Measurements from ENCODE around the gene BMP4.

DNA sequence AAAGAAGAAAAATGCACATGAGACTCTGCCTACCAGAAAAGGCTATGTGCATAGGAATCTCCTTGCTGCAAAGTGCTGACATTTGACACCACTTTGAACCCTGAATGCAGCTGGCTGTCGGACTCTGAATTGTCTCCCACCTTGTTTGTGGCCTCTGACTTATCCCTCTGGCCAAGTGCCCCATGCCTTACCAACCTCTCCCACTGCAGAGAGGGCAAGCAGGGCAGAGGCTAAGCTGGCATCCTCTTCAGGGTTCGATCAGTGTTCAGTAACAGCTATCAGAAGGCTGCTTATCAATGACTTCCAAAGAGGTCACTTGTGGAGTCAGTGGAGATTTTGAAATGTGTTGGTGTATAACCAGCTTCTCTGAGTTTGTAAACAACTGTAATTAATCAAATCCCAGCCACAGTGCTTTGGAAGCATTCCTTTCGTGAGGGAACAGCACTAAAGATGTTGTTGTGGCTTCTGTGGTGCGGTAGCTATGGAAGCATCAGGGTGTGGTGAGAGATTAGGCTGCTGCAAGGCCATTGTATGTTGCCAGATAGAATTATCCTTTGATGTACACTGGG is 22.6 kb upstream of the BMP4 start:
- TF ChIP-seq POLR2A (IDR thresholded peaks at IDR 0.05), result no peak
- TF ChIP-seq, protein P1, sequence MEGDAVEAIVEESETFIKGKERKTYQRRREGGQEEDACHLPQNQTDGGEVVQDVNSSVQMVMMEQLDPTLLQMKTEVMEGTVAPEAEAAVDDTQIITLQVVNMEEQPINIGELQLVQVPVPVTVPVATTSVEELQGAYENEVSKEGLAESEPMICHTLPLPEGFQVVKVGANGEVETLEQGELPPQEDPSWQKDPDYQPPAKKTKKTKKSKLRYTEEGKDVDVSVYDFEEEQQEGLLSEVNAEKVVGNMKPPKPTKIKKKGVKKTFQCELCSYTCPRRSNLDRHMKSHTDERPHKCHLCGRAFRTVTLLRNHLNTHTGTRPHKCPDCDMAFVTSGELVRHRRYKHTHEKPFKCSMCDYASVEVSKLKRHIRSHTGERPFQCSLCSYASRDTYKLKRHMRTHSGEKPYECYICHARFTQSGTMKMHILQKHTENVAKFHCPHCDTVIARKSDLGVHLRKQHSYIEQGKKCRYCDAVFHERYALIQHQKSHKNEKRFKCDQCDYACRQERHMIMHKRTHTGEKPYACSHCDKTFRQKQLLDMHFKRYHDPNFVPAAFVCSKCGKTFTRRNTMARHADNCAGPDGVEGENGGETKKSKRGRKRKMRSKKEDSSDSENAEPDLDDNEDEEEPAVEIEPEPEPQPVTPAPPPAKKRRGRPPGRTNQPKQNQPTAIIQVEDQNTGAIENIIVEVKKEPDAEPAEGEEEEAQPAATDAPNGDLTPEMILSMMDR (IDR thresholded peaks at IDR 0.05 in 8 of 11, conservative IDR thresholded peaks at IDR 0.05 in 3 of 11), result no peak
